SK-N-SH treated with all-trans-retinoic acid at 6 μM for 48 hours (cell line): ENCODE measurements around the gene REPIN1.

Source experiments
- ATAC-seq: fragments of 200-7000 bp; cut with Tn5 transposase; 3 replicates; pipeline ENCODE4 v1.9.1; 2020; ENCODE audit warnings: mild to moderate bottlenecking, moderate library complexity
- ARNTL ChIP-seq: fragments of 450-650 bp; formaldehyde crosslinking; IDR thresholded peaks from 2 replicates; pipeline ENCODE4 v1.5.0; 2020; ENCODE audit warnings: low read depth, mild to moderate bottlenecking, moderate library complexity, borderline replicate concordance
- BACH2 ChIP-seq: fragments of 250-450 bp; sonication (Bioruptor Pico); IDR thresholded peaks from 2 replicates; pipeline ENCODE4 v1.9.0; 2021; ENCODE audit warnings: mild to moderate bottlenecking, borderline replicate concordance
- ESRRG ChIP-seq: fragments of 250-450 bp; sonication (Bioruptor Pico); IDR thresholded peaks from 2 replicates; pipeline ENCODE4 v1.6.1; 2021; ENCODE audit warnings: mild to moderate bottlenecking
- GLIS3 ChIP-seq: fragments of 250-450 bp; sonication (Bioruptor Pico); IDR thresholded peaks from 2 replicates; pipeline ENCODE4 v1.5.0; 2020; ENCODE audit warnings: mild to moderate bottlenecking, moderate library complexity
- OSR1 ChIP-seq: fragments of 250-450 bp; sonication (Bioruptor Pico); IDR thresholded peaks from 2 replicates; pipeline ENCODE4 v1.8.0; 2022; ENCODE audit warnings: moderate library complexity, mild to moderate bottlenecking, inconsistent platforms
- PPARA ChIP-seq: fragments of 250-450 bp; sonication (Bioruptor Pico); IDR thresholded peaks from 2 replicates; pipeline ENCODE4 v1.5.0; 2020; ENCODE audit warnings: mild to moderate bottlenecking, borderline replicate concordance
- RARB ChIP-seq: fragments of 250-450 bp; sonication (Bioruptor Pico); IDR thresholded peaks from 2 replicates; pipeline ENCODE4 v1.8.0; 2021; ENCODE audit warnings: mild to moderate bottlenecking, moderate library complexity
- SNAI2 ChIP-seq: fragments of 250-450 bp; sonication (Bioruptor Pico); IDR thresholded peaks from 2 replicates; pipeline ENCODE4 v1.5.0; 2020; ENCODE audit warnings: mild to moderate bottlenecking, moderate library complexity
- TCF4 ChIP-seq: fragments of 250-450 bp; sonication (Bioruptor Pico); IDR thresholded peaks from 2 replicates; pipeline ENCODE4 v1.8.0; 2021; ENCODE audit warnings: mild to moderate bottlenecking, moderate library complexity, borderline replicate concordance
- TOX ChIP-seq: fragments of 250-450 bp; sonication (Bioruptor Pico); IDR thresholded peaks from 2 replicates; pipeline ENCODE4 v1.8.0; 2021; ENCODE audit warnings: mild to moderate bottlenecking, moderate library complexity, borderline replicate concordance
- ZC3H10 ChIP-seq: fragments of 250-450 bp; sonication (Bioruptor Pico); IDR thresholded peaks from 2 replicates; pipeline ENCODE4 v1.5.1; 2021; ENCODE audit warnings: mild to moderate bottlenecking, moderate library complexity
- ZFP3 ChIP-seq: fragments of 250-450 bp; sonication (Bioruptor Pico); IDR thresholded peaks from 2 replicates; pipeline ENCODE4 v1.5.0; 2020; ENCODE audit warnings: mild to moderate bottlenecking, moderate library complexity
- ZFP30 ChIP-seq: fragments of 450-650 bp; formaldehyde crosslinking; IDR thresholded peaks from 2 replicates; pipeline ENCODE4 v1.5.0; 2022; ENCODE audit warnings: mild to moderate bottlenecking, moderate library complexity
- ZNF565 ChIP-seq: fragments of 450-650 bp; formaldehyde crosslinking; conservative IDR thresholded peaks from 2 replicates; pipeline ENCODE4 v1.5.0; 2020; ENCODE audit warnings: low read depth, mild to moderate bottlenecking, moderate library complexity
- ZNF70 ChIP-seq: fragments of 450-650 bp; formaldehyde crosslinking; IDR thresholded peaks from 2 replicates; pipeline ENCODE4 v1.5.0; 2020; ENCODE audit warnings: mild to moderate bottlenecking, moderate library complexity
- ZNF8 ChIP-seq: fragments of 450-650 bp; formaldehyde crosslinking; IDR thresholded peaks from 2 replicates; pipeline ENCODE4 v1.5.0; 2020; ENCODE audit warnings: mild to moderate bottlenecking, moderate library complexity
- TF ChIP-seq, protein P1 (sequence below): fragments of 250-450 bp; sonication (Bioruptor Pico); IDR thresholded peaks from 2 replicates; pipeline ENCODE4 v1.8.0; 2020; ENCODE audit warnings: mild to moderate bottlenecking, moderate library complexity, borderline replicate concordance
- TF ChIP-seq, protein P2 (sequence below): fragments of 250-450 bp; sonication (Bioruptor Pico); IDR thresholded peaks from 2 replicates; pipeline ENCODE4 v1.5.1; 2021; ENCODE audit warnings: mild to moderate bottlenecking, moderate library complexity
- TF ChIP-seq, protein P3 (sequence below): fragments of 250-450 bp; sonication (Bioruptor Pico); IDR thresholded peaks from 2 replicates; pipeline ENCODE4 v1.5.1; 2020; ENCODE audit warnings: low read depth, mild to moderate bottlenecking, moderate library complexity

The REPIN1 gene

DNA sequence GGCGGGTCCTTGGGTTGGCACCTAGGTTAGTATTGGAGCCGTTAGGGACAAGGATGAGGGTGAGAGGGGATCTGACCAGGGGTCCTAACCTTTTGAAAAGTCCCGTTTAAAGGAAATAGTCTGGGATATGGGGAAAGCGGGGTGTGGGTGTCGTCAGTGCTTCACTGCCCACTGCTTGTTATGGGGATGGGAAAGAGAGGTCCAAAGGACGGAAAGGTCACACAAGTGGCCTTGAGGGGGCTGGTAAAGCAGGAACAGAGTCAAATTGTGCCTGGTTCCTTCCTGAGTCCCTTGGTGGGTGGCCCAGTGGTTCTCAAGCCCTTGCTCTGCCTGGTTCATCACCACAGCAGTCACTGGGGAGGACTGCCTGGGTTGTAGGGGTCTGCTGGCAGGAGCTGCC is 7.9 kb downstream of the REPIN1 start (continued):
- TF ChIP-seq, protein P1, sequence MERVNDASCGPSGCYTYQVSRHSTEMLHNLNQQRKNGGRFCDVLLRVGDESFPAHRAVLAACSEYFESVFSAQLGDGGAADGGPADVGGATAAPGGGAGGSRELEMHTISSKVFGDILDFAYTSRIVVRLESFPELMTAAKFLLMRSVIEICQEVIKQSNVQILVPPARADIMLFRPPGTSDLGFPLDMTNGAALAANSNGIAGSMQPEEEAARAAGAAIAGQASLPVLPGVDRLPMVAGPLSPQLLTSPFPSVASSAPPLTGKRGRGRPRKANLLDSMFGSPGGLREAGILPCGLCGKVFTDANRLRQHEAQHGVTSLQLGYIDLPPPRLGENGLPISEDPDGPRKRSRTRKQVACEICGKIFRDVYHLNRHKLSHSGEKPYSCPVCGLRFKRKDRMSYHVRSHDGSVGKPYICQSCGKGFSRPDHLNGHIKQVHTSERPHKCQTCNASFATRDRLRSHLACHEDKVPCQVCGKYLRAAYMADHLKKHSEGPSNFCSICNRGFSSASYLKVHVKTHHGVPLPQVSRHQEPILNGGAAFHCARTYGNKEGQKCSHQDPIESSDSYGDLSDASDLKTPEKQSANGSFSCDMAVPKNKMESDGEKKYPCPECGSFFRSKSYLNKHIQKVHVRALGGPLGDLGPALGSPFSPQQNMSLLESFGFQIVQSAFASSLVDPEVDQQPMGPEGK, result no peak
- TF ChIP-seq ZNF70 (CRISPR knock-in tag), result no peak
- TF ChIP-seq, protein P2, sequence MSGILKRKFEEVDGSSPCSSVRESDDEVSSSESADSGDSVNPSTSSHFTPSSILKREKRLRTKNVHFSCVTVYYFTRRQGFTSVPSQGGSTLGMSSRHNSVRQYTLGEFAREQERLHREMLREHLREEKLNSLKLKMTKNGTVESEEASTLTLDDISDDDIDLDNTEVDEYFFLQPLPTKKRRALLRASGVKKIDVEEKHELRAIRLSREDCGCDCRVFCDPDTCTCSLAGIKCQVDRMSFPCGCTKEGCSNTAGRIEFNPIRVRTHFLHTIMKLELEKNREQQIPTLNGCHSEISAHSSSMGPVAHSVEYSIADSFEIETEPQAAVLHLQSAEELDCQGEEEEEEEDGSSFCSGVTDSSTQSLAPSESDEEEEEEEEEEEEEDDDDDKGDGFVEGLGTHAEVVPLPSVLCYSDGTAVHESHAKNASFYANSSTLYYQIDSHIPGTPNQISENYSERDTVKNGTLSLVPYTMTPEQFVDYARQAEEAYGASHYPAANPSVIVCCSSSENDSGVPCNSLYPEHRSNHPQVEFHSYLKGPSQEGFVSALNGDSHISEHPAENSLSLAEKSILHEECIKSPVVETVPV, result no peak
- TF ChIP-seq, all 23 proteins: peak for 0

DNA sequence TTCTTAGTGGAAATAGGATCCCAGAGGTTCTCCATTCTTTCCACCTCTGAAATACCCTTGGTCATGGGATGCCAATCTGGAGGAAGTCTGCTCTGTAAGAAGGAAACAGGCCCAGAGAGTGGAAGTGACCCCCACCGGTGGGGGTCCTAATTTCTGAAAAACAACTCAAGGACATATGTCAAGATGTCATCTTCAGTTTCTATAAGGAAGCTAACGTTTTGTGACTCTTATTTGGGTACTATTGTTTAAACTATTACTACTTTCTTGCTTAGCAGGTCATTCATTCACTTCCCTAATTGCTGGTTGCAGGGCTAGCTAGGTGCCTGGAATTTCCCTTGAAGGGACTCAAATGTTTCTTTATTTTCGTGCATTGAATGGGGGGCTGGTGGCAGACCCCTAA is 8.6 kb downstream of the REPIN1 start:
- no peak for ATAC-seq

DNA sequence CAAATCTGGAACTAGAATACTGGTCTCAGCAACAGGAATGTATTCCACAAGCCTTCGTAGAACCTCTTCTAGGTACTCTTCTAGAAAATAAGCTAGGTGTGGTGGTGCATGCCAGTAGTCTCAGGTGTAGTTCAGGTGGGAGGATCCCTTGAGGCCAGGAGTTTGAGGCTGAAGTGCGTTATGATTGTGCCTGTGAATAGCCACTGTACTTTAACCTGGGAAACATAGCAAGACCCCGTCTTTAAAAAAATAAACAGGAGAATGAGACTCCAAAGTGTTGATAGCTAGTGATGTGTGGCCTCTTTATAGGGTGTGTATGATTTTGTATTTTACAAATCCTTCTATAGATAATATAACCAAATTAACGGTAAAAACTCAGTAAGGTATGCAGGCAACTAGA is 9.0 kb downstream of the REPIN1 start:
- ATAC-seq, result no peak
- TF ChIP-seq TOX (CRISPR knock-in tag) (no peak), ZFP3 (CRISPR knock-in tag) (no peak), ZFP30 (CRISPR knock-in tag) (no peak), BACH2 (CRISPR knock-in tag) (no peak), TCF4 (CRISPR knock-in tag) (no peak), GLIS3 (CRISPR knock-in tag) (no peak), RARB (CRISPR knock-in tag) (no peak), PPARA (no peak), ZC3H10 (CRISPR knock-in tag) (no peak), ZNF70 (CRISPR knock-in tag) (no peak), ZNF8 (CRISPR knock-in tag) (no peak), ZNF565 (CRISPR knock-in tag) (no peak), SNAI2 (no peak), ARNTL (no peak), OSR1 (CRISPR knock-in tag) (no peak)
- TF ChIP-seq, protein P2, result no peak
- TF ChIP-seq, protein P3, sequence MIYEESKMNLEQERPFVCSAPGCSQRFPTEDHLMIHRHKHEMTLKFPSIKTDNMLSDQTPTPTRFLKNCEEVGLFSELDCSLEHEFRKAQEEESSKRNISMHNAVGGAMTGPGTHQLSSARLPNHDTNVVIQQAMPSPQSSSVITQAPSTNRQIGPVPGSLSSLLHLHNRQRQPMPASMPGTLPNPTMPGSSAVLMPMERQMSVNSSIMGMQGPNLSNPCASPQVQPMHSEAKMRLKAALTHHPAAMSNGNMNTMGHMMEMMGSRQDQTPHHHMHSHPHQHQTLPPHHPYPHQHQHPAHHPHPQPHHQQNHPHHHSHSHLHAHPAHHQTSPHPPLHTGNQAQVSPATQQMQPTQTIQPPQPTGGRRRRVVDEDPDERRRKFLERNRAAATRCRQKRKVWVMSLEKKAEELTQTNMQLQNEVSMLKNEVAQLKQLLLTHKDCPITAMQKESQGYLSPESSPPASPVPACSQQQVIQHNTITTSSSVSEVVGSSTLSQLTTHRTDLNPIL (CRISPR knock-in tag), result no peak
- TF ChIP-seq, protein P1, result no peak

More for the DNA sequence above, 8.6 kb downstream of the REPIN1 start:
- TF ChIP-seq GLIS3 (CRISPR knock-in tag) (no peak), RARB (CRISPR knock-in tag) (no peak), ESRRG (no peak), ZNF8 (CRISPR knock-in tag) (no peak)
- TF ChIP-seq, protein P3 (CRISPR knock-in tag), result no peak
- TF ChIP-seq, protein P2, result no peak
